Breast epithelium (tissue), 3 donors: ENCODE data around the gene MAP3K5.

Source experiments
- POLR2A ChIP-seq: fragments of 450-650 bp; IDR thresholded peaks from one replicate; pipeline ENCODE4 v1.6.1; 2016; ENCODE audit warnings: antibody characterized with exemption, mild to moderate bottlenecking, moderate library complexity
- POLR2AphosphoS5 ChIP-seq, 3 donors: sonication (generic); formaldehyde crosslinking; IDR thresholded peaks; one replicate each; pipeline ENCODE4 v1.6.1; 2017; ENCODE audit warnings: antibody characterized with exemption in 3 of 3
- TF ChIP-seq, protein P1 (sequence below), 3 donors: fragments of 450-650 bp; IDR thresholded peaks; one replicate each; pipeline ENCODE4 v1.5.1; 2016 to 2017; ENCODE audit warnings: antibody characterized with exemption in 3 of 3, mild to moderate bottlenecking in 3 of 3, moderate library complexity in 3 of 3

DNA sequence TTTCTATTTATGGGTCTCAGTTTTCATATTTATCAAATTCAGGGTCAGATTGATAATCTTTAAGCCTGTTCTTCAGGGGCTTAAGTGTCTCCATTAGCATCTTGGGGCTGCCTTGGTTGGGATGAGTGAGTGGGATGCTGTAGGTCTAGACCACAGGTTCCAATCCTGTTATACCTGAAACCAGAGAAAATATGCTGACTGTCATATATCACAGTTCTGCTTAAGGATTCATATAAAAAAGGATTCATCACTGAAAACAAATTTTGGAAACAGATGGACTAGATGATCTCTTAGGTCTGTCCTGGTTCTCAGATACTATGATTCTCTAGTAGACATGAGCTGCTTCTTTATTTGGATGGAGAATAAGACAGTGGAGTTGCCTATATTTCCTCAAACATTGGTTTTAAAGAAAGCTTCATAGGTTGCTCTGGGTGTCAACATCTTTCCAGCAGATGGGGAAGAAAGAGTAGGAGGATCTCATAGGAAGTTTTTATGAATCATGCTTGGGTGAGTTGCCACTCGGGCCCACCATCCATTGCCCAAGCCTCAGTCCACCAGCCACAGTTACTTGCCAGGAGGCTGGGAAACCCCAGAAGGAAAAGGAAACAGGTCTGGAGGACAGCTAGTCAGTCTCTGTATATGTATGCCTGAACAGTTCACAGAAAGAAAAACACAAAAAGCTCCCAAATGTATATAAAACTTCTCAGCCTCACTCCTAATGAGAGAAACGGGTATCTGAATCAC, 199.2 kb downstream of the MAP3K5 start:
- TF ChIP-seq POLR2A (no peak), POLR2AphosphoS5 (IDR thresholded peaks at IDR 0.05) (no peak)
- TF ChIP-seq, protein P1, sequence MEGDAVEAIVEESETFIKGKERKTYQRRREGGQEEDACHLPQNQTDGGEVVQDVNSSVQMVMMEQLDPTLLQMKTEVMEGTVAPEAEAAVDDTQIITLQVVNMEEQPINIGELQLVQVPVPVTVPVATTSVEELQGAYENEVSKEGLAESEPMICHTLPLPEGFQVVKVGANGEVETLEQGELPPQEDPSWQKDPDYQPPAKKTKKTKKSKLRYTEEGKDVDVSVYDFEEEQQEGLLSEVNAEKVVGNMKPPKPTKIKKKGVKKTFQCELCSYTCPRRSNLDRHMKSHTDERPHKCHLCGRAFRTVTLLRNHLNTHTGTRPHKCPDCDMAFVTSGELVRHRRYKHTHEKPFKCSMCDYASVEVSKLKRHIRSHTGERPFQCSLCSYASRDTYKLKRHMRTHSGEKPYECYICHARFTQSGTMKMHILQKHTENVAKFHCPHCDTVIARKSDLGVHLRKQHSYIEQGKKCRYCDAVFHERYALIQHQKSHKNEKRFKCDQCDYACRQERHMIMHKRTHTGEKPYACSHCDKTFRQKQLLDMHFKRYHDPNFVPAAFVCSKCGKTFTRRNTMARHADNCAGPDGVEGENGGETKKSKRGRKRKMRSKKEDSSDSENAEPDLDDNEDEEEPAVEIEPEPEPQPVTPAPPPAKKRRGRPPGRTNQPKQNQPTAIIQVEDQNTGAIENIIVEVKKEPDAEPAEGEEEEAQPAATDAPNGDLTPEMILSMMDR (IDR thresholded peaks at IDR 0.05), result no peak
